NCI-H2081 treated with DMSO at 0.1 percent for 48 hours (cell line): ENCODE data around the gene KCNK18.
"Not testable (repeated sequence)": the region's sequence is repeated elsewhere in the genome, so short reads cannot be mapped to it uniquely, and the experiment has no call there.

ENCODE experiments used
- DNase-seq: peaks from one replicate; lab custom pipeline; 2025; lab: John Stamatoyannopoulos, UW

The KCNK18 gene

DNA sequence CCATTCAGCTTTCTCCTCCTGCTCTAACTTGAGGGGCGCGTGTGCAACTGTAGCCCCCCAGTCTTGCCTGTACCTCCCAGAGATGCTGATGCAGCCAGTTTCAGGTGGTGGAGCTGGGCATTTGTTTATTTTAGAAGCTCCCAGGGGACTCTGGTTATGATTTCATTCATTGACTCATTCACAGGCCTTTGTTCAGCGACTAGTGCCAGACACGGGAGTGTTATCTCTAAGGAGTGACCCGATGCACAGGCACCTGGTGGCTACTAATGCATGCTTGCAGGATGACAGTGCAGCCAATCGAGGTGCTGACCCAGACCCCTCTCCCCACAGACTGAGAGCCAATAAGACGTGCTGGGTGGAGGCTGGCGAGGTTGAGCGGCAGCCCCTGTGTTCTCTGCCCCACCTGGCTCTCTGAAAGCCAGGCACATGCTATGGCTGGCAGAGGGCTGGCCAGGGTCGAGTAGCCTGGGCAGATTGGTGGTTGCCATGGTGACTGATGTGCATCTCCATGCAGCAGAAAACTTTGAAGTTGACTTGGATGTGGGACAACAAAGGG, 23.9 kb downstream of the KCNK18 start:
- no peak for DNase-seq

GRCh38 chr10:117222552-117222951, 25.3 kb downstream of the KCNK18 start:
- no peak for DNase-seq

GRCh38 chr10:117222976-117223692, 25.8 kb downstream of the KCNK18 start:
- no peak for DNase-seq

DNA sequence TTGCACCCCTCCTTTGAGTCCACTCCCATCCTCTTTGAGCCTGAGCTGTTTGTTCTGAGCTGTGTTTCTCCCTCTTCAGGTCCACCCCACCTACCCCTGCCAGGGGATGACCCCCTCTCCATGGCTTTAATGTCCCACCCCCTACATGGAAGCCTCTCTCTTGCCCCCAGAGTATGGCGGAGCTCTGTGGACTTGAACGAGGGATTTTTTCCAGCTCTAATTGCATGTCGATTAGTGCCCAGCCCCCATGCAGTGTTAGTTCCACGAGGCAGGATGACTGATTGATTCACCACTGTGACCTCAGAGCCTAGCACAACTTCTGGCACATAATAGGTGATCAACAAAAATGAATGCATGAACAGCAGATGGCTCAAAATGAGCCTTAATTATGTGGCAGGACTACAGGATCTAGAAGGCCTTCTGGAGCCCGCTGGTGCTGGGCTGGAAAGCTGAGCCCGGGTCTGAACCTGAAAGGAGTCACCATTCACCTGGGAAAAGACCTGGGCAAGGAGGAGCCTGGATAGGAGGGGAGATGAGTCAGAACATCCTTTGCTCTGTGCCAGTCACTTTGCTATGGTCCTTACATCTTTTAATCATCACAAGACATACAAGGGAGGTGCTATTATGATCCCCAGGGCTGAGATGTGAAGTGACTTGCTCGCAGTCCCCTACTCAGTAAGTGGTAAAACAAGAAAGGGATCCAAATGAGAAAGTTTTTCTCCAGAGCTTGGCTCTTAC, 26.6 kb downstream of the KCNK18 start:
- no peak for DNase-seq

- no peak for DNase-seq
Measured at GRCh38 chr10:117224881-117225280, 27.6 kb downstream of the KCNK18 start.

DNA sequence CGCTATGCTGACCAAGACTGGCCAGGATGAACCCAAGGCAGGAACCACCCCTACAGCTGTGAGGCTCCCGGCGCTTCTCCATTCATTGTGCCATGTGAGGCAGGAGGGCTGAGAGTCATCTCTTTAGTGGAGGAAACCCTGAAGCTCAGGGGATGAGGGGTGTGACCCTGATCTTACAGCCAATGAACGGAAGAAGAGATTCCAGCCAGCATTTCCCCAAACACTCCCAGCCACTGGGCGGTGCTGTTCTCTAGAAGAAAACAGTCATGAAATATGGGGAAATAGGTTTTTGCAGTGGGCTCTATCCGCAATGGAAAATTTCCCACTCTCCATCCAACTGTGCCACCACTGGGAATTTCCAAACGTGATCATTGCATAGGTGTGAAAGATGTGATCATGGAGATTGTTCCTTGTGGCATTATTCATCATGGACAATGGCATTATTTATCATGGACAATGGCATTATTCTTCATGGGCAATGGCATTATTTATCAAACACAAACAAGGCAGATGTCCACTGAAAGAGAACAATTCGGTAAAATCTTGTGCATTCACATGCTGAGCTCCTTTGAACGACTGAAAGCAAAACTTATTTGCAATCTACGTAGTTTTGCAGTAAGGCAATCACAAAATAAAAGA, 29.6 kb downstream of the KCNK18 start:
- DNase-seq, result no peak

DNA sequence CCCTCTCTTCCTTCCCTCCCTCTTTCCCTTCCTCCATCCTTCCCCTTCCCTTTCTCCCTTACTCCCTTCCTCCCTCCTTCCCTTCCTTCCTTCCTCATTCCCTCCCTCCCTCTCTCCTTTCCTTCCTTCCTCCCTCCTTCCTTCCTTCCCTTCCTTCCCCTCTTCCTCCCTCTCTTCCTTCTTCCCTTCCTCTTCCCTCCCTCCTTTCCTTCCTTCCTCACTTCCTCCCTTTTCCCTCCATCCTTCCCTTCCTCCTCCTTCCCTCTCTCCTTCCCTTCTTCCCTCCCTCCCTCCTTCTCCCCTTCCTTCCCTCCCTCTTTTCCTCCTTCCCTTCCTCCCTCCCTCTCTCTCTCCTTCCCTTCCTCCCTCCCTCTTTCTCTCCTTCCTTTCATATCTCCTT, 30.9 kb downstream of the KCNK18 start:
- no peak for DNase-seq

DNA sequence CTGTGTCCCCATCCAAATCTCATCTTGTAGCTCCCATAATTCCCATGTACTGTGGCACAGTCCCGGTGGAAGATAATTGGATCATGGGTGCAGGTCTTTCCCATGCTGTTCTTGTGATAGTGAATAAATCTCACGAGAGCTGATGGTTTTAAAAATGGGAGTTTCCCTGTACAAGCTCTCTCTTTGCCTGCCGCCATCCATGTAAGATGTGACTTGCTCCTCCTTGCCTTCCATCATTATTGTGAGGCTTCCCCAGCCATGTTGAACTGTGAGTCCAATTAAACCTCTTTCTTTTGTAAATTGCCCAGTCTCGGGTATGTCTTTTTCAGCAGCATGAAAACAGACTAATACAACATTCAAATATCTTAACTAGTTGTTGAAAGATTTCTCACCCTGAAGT, 32.8 kb downstream of the KCNK18 start:
- DNase-seq, result not testable (repeated sequence)

- no peak for DNase-seq
Measured at GRCh38 chr10:117237401-117237991, 40.2 kb downstream of the KCNK18 start.

DNA sequence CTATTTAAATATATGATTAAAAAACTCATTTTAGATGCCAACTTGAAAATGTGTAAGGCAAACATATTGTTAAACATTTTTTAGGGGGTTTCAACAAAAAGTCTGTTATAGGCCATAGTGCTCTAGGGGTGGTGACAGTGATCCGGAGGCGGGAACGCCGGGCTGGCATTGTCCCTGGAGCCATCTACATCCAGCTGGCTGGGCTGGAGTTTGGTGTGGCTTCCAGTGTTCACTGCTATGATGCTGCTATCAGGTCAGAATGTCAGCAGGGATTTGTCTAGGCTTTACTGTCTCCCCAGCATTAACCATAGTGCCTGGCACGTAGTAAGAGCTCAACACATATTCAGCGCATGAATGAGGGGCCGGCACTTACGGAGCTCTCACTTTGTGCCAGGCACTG, 41.8 kb downstream of the KCNK18 start:
- DNase-seq, result no peak

- DNase-seq, result no peak
Measured at GRCh38 chr10:117239721-117240620, 42.7 kb downstream of the KCNK18 start.

DNA sequence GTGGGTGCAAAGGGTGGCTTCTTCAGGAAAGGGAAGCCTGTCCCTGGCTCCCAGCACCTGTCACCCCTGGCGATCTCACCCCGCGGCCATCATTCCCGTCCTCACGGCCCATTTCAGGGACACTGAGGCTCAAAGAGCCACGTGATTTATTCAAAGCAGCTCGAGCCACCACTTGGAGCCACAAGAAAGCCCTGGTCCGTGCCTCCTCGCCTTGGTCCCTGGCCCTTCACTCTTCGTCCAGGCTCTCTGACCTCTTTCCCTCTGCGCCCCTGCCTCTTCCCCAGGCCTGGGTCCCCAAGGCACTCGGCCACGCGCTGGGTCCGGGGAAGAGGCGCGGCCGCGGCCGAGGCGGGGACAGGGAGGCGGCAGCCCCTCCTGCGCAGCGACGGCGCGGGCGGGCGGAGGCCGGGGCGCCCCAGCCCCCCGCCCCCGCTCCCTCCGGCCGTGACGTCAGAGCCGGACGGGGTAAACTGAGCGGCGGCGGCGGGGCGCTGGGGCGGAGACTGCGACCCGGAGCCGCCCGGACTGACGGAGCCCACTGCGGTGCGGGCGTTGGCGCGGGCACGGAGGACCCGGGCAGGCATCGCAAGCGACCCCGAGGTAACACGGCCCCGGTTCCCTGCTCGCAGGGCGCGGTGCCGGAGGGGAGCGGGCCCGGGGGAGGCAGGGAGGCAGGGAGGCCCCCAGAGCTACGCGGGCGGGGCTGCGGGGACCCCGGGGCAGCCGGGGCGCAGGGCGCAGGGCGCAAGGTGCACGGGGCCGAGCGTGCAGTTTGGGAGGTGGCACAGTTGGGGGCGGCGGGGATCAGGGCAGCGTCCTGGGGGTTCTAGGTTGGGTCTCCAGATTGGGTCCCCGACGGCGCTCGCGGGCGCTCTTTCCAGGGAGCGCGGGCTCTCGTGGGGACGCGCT, 43.6 kb downstream of the KCNK18 start, which contains the start of gene SLC18A2:
SLC18A2 (plus strand) TSS at position 494 of the 909 bp plus-strand sequence. CDS start 580 bp downstream, outside the sequence.
- DNase-seq, result no peak

- no peak for DNase-seq
Measured at GRCh38 chr10:117241541-117242462, 44.5 kb downstream of the KCNK18 start.

DNA sequence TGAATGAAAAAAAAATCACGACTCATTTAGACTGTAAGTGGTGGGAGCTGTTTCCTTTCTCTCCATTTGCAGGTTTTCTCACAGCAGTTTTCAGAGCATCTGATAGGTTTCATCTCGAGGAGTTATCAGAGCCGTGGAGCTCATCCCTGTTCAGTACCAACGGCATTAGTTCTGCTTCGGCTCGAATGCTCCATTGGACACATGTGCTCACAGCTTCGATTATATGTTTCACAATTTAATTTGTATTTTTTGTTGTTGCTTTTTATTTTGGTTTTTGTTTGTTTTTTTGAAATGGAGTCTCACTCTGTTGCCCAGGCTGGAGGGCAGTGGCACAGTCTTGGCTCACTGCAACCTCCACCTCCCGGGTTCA, 45.2 kb downstream of the KCNK18 start:
- no peak for DNase-seq

DNA sequence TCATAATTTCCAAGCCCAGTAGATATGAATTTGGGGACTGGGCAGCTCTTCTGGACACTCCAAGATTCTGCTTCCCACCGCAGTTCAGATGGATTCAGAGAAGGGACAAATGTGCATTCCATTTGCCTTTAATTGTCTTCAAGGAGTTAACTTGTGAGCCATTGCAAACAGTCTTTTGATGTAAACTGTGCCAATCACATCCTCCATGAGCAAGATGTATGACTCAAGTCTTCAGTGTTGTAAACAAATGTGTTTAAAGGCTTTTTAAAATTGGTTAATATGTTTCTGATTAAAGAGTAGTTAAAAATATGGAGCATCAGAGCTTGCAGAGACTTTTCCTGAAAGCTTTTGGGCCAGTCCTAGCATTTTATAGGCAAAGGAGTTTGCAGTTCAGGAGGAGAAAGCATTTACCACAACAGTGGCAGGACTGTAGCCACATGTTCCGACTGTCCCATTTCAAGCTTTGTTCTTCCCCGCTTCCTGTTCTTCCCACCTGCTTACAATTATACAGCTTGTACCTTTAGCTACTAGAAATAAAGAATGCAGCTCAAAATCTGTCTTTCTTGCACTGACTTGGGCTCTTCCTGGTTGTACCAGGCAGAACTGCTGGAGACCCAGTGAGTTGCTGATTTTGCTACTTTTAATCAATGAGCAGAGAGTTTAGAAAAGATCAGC, 49.8 kb downstream of the KCNK18 start:
- no peak for DNase-seq

DNA sequence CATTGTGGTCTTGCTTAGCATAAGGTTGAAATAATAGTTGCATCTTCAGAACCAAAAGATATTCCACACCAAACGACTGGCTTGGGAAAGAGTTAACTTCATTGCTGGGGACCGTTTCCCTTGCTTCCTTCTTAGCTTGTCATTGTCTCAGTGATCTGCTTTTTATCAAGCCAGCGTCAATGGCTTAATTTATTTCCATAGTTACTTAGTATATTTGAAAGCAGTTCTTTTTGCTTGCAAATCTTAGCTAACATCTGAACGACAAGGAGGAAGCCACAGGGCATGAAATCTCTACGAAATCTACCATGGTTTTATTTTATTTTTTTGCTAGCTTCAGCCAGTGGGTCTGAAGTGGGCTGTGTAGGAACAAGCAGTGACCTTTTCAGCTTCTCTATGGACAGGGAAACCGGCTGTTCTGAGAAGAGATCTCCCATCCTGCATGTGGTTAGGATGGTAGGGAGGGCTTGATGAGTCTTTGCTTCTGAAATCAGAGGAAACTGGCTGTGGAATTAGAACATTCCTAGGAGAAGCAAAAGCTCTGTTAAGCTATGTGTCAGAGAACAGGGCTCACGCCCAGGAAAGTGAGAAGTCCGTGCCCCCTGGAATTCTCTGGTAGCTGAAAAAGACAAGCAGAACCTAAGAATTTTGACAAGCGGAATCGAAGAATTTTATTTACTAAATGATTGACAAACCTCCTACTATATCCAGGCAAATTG, 51.6 kb downstream of the KCNK18 start:
- DNase-seq, result no peak

GRCh38 chr10:117249493-117250093, 52.3 kb downstream of the KCNK18 start:
- no peak for DNase-seq
